ENCODE measurements around the gene TUG1.

Gene TUG1

GRCh38 chr22:30994960-30995359 is 25.9 kb downstream of the TUG1 start:
- no peak overlapping the region for H3K4me3 ChIP-seq (ENCODE audit: low read depth, low read length)
- DNase-seq (ENCODE audit: low read depth, low spot score), result no peak
- no peak for TF ChIP-seq CTCF (IDR thresholded peaks at IDR 0.05; ENCODE audit: insufficient read depth, low read length, missing control alignments)
- ChIA-PET CTCF (no interaction called here), POLR2A (no interaction called here)

DNA sequence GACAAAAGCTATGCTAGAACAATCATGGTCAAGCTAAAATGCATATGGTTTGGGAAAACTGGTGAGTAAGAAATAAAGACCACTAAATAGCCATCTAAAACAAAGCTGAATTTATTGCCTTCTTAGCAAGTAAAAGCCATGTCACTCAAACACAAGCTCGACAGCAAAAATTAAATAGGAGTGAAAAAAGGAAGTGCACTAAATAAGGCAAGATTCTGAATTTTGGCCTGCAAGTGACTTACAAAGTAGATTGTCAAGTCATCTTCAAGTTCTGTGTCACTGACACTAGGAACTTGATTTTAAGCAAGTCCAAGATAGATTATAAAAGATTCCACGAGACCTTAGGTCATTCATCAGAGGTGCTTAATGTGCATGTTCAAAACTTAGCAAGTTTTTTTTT is 27.4 kb downstream of the TUG1 start:
- DNase-seq (ENCODE audit: low read depth, low spot score), result no peak
- CTCF ChIA-PET, result no interaction called here
- TF ChIP-seq CTCF (IDR thresholded peaks at IDR 0.05; ENCODE audit: insufficient read depth, low read length, missing control alignments), result no peak
- no peak overlapping the region for H3K4me3 ChIP-seq (ENCODE audit: low read depth, low read length)
- POLR2A ChIA-PET, result no interaction called here

DNA sequence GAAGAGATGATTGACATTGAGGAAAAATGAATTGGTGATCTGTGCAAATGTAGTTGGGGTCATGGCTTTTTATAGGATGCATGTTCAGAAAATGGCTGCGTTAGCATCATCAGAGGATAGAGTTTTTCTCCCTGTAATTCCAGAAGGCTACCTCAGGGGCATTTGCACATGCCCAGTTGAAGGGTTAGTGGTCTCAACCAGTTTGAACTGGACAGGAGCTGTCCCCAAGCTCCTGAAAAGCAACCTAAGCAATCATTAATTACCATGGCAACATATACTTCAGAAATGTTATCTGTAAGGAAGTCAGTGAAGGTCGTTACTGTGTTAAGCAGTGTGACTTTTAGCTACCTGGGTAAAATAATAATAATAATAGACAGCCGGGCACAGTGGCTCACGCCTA is 29.3 kb downstream of the TUG1 start:
- H3K4me3 ChIP-seq (ENCODE audit: low read depth, low read length), result no peak overlapping the region
- POLR2A ChIA-PET, result no interaction called here
- TF ChIP-seq CTCF (IDR thresholded peaks at IDR 0.05; ENCODE audit: insufficient read depth, low read length, missing control alignments), result no peak
- CTCF ChIA-PET, result no interaction called here
- no peak for DNase-seq (ENCODE audit: low read depth, low spot score)

DNA sequence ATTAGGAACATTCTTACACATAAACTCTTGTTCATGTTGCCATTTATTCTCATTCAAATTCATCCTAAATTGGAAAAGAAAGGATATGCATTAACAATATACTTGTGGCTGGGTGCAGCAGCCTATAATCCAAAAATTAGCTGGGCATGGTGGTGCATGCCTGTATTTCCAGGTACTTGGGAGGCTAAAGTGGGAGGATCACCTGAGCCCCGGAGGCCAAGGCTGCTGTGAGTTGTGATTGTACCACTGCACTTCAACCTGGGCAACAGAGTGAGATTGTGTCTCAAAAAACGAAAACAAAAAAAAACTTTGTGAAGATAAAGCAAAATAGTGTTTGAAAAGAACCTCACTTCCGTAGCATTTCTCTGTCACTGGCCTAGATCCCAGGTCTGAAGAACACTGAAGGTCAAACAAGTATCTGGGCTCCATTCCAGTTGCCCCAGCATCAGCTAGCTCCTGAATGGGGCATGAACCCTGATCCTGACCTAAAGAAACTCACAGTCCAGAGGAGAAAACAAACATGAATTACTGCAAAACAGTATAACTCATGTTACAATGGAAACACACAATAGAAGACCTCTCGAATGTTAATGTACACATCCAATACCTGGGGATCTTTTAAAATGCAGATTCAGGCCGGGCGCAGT is 32.2 kb downstream of the TUG1 start:
- POLR2A ChIA-PET, result no interaction called here
- no peak for TF ChIP-seq CTCF (IDR thresholded peaks at IDR 0.05; ENCODE audit: insufficient read depth, low read length, missing control alignments)
- CTCF ChIA-PET, result interaction anchor here (0.6 kb wide), 1 partner anchor 245 kb away, joined by 3 read pairs; no protein-coding TSS in a partner anchor

DNA sequence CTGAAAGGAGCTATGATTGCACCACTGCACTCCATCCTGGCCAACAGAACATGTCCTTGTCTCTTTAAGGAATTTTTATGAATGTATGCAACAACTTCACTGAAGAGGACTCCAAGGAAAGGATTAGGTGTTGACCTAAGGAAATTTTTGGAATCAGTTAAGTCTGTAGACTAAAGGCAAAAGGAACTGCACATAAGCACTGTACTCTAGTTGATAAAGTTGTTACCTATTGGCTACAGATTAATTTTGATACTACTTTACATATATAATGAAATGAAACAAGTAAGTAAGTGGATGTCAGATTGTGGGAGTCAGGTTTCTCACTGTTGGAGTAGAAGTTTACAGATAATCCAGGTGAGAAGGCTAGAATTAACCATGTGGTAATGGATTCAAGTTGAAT is 36.5 kb downstream of the TUG1 start:
- ChIA-PET CTCF (interaction anchor here (0.7 kb wide), 1 partner anchor 79 kb away, joined by 3 read pairs; no protein-coding TSS in a partner anchor), POLR2A (no interaction called here)
- no peak for TF ChIP-seq CTCF (IDR thresholded peaks at IDR 0.05; ENCODE audit: insufficient read depth, low read length, missing control alignments)
- H3K4me3 ChIP-seq (ENCODE audit: low read depth, low read length), result no peak overlapping the region
- DNase-seq (ENCODE audit: low read depth, low spot score), result no peak

More for the DNA sequence above, 32.2 kb downstream of the TUG1 start:
- H3K4me3 ChIP-seq (ENCODE audit: low read depth, low read length), result no peak overlapping the region
- DNase-seq (ENCODE audit: low read depth, low spot score), result no peak

DNA sequence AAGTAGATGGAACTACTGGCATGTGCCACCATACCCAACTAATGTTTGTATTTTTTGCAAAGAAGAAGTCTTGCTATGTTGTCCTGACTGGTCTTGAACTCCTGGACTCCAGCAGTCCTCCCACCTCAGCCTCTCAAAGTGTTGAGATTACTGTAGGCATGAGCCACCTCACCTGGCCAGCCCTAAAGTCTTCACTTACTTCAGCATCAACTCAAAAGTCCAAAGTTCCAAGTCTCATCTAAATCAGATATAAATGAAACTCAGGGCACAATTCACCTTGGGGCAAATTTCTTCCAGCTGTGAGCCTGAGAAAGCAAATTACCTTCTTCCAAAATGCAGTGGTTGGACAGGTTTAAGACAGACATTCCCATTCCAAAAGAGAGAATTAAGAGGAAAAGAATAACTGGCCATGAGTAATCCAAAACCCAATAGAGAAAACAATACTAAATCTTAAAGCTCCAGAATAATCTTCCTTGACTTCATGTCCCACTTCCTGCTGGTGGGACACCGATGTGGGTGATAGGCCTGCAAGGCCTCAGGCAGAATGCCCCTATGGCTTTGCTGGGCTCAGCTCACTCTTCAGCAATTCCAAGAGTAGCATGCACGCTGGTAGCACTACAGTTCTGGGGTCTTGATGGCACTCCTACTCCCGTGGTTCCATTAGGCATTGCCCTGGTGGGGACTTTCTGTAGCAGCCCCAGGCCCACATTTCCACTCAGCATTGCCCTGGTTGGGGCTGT is 50.3 kb downstream of the TUG1 start:
- no peak overlapping the region for H3K4me3 ChIP-seq (ENCODE audit: low read depth, low read length)
- ChIA-PET POLR2A (no interaction called here), CTCF (interaction anchor here (1.4 kb wide), 1 partner anchor 17 kb away, joined by 4 read pairs; no protein-coding TSS in a partner anchor)
- DNase-seq (ENCODE audit: low read depth, low spot score), result no peak
- TF ChIP-seq CTCF (IDR thresholded peaks at IDR 0.05; ENCODE audit: insufficient read depth, low read length, missing control alignments), result no peak
